ENCODE measurements around the gene CEP72.

- TF ChIP-seq RFX5 (IDR thresholded peaks at IDR 0.05; ENCODE audit: low read length) (no peak), SIN3A (IDR thresholded peaks at IDR 0.05; ENCODE audit: borderline replicate concordance, low read depth, low read length) (no peak), CTCF (IDR thresholded peaks at IDR 0.05) (no peak), IRF3 (IDR thresholded peaks at IDR 0.05; ENCODE audit: low read depth, low read length) (no peak), TAF1 (IDR thresholded peaks at IDR 0.05; ENCODE audit: borderline replicate concordance, low read depth, low read length) (no peak), POLR2AphosphoS5 (IDR thresholded peaks at IDR 0.05; ENCODE audit: low read depth, low read length) (no peak), PBX3 (IDR thresholded peaks at IDR 0.05) (no peak), MXI1 (IDR thresholded peaks at IDR 0.05; ENCODE audit: low read depth, low read length) (no peak), NRF1 (IDR thresholded peaks at IDR 0.05; ENCODE audit: low read depth, low read length) (no peak), EP300 (IDR thresholded peaks at IDR 0.05; ENCODE audit: borderline replicate concordance in 1 of 2, low read depth in 1 of 2, low read length in 1 of 2) (no peak), YY1 (IDR thresholded peaks at IDR 0.05; ENCODE audit: low read depth) (no peak), RAD21 (IDR thresholded peaks at IDR 0.05; ENCODE audit: low read length) (no peak), CHD2 (IDR thresholded peaks at IDR 0.05; ENCODE audit: low read length, partially characterized antibody) (no peak)
These were observed 4.4 kb upstream of the CEP72 start for GRCh38 chr5:607541-608428.

Measured in SK-N-SH (cell line).